Stimulated activated effector memory CD8-positive, alpha-beta T cell treated with anti-CD3 and anti-CD28 coated beads, Interleukin-12 subunit alpha, Interleukin-12 subunit beta, amount 100 ng/mL, for 72 hours (primary cell): Measurements from ENCODE around the gene KLHL2.

ENCODE experiments used
- ATAC-seq: fragments of 150-1000 bp; cut with Tn5 transposase; 2 replicates; pipeline ENCODE4 v1.10.0; 2021
- DNase-seq, 2 donors: peaks; one replicate each; pipeline ENCODE4 v3.0.0; 2021 to 2022; ENCODE audit warnings: low spot score in 2 of 2
- H3K27ac Mint-ChIP-seq: one replicate; pipeline ENCODE4 v1.8.0; 2022; ENCODE audit warnings: mild to moderate bottlenecking, mixed read lengths
- H3K36me3 Mint-ChIP-seq: one replicate; pipeline ENCODE4 v1.8.0; 2022; ENCODE audit warnings: mild to moderate bottlenecking, mixed read lengths
- H3K4me1 Mint-ChIP-seq: one replicate; pipeline ENCODE4 v1.8.0; 2022; ENCODE audit warnings: mixed read lengths
- H3K4me3 Mint-ChIP-seq: one replicate; pipeline ENCODE4 v1.8.0; 2022; ENCODE audit warnings: mild to moderate bottlenecking, mixed read lengths
- H3K9me3 Mint-ChIP-seq: one replicate; pipeline ENCODE4 v1.8.0; 2022; ENCODE audit warnings: mixed read lengths

Gene KLHL2

GRCh38 chr4:165367040-165367439 lies 159.7 kb downstream of the KLHL2 start:
- Mint-ChIP-seq H3K9me3 (no peaks in the 10 kb centered on the region), H3K4me1 (no peaks in the 10 kb centered on the region), H3K36me3 (no peaks in the 10 kb centered on the region), H3K27ac (no peak overlapping the region), H3K4me3 (no peak overlapping the region)
- DNase-seq (no peak), ATAC-seq (no peak)

- H3K9me3 Mint-ChIP-seq = no peaks in the 10 kb centered on the region
Observed at GRCh38 chr4:165368114-165368513, 160.8 kb downstream of the KLHL2 start.

GRCh38 chr4:165368567-165368966 lies 161.2 kb downstream of the KLHL2 start:
- no peaks in the 10 kb centered on the region for H3K9me3 Mint-ChIP-seq
- DNase-seq (no peak), ATAC-seq (no peak)
- H3K27ac Mint-ChIP-seq = no peak overlapping the region
- H3K4me1 Mint-ChIP-seq = no peaks in the 10 kb centered on the region
- no peak overlapping the region for H3K4me3 Mint-ChIP-seq
- no peaks in the 10 kb centered on the region for H3K36me3 Mint-ChIP-seq

More at GRCh38 chr4:165368114-165368513, 160.8 kb downstream of the KLHL2 start:
- H3K27ac Mint-ChIP-seq = no peak overlapping the region
- H3K36me3 Mint-ChIP-seq = no peaks in the 10 kb centered on the region
- H3K4me1 Mint-ChIP-seq = no peaks in the 10 kb centered on the region
- H3K4me3 Mint-ChIP-seq = no peak overlapping the region
- ATAC-seq (no peak), DNase-seq (no peak)

- peaks cover 9% of the 10 kb centered on the region for H3K9me3 Mint-ChIP-seq
- H3K27ac Mint-ChIP-seq = no peak overlapping the region
- DNase-seq (no peak), ATAC-seq (no peak)
- no peaks in the 10 kb centered on the region for H3K36me3 Mint-ChIP-seq
- H3K4me1 Mint-ChIP-seq = no peaks in the 10 kb centered on the region
- no peak overlapping the region for H3K4me3 Mint-ChIP-seq
Observed at GRCh38 chr4:165369522-165369921, 162.2 kb downstream of the KLHL2 start.

- Mint-ChIP-seq H3K27ac (no peak overlapping the region), H3K36me3 (no peaks in the 10 kb centered on the region), H3K4me3 (no peak overlapping the region), H3K4me1 (no peaks in the 10 kb centered on the region), H3K9me3 (peaks cover 9% of the 10 kb centered on the region)
- DNase-seq (no peak), ATAC-seq (no peak)
Observed at GRCh38 chr4:165370530-165370929, 163.2 kb downstream of the KLHL2 start.
